Neural cell (in vitro differentiated cells): Measurements from ENCODE around the gene UCP1. TPM values are rescaled to one million over a fixed set of nuclear protein-coding genes. Genes with fewer than 3 reads are reported as not detected.

Experiments
- H2AFZ ChIP-seq: fragments of 200-600, 300-800 bp; sonication (generic), shearing (Covaris generic); 2 replicates; pipeline ENCODE4 v1.6.0; 2014; ENCODE audit warnings: low read depth, mild to moderate bottlenecking, antibody characterized with exemption, low read length, moderate library complexity
- H3F3A ChIP-seq: fragments of 200-600 bp; shearing (Covaris generic); 2 replicates; pipeline ENCODE4 v1.6.1; 2016; ENCODE audit warnings: mild to moderate bottlenecking, moderate library complexity, mixed read lengths, antibody characterized with exemption, low read length; ENCODE audit not compliant: insufficient read depth, poor library complexity, severe bottlenecking
- H3K27ac ChIP-seq: fragments of 200-600, 300-800 bp; sonication (generic), shearing (Covaris generic); 2 replicates; pipeline ENCODE4 v1.5.1; 2014; ENCODE audit warnings: mild to moderate bottlenecking, low read length, moderate library complexity
- H3K27me3 ChIP-seq: fragments of 300-800, 200-600 bp; sonication (generic), shearing (Covaris generic); 2 replicates; pipeline ENCODE4 v1.6.0; 2014; ENCODE audit warnings: mild to moderate bottlenecking, low read depth, low read length, moderate library complexity; ENCODE audit not compliant: insufficient read depth
- H3K36me3 ChIP-seq: fragments of 300-800, 200-600 bp; sonication (generic), shearing (Covaris generic); 2 replicates; pipeline ENCODE4 v1.5.1; 2014; ENCODE audit warnings: mild to moderate bottlenecking, antibody characterized with exemption, low read length, moderate library complexity; ENCODE audit not compliant: insufficient read depth
- H3K4me2 ChIP-seq: fragments of 300-800, 200-600 bp; sonication (generic), shearing (Covaris generic); 2 replicates; pipeline ENCODE4 v1.6.0; 2014; ENCODE audit warnings: mild to moderate bottlenecking, low read length
- H3K4me3 ChIP-seq: fragments of 300-800, 200-600 bp; sonication (generic), shearing (Covaris generic); 2 replicates; pipeline ENCODE4 v1.5.1; 2014; ENCODE audit warnings: mild to moderate bottlenecking, low read length, moderate library complexity
- H3K79me2 ChIP-seq: fragments of 200-600 bp; shearing (Covaris generic); replicated peaks from 2 replicates; pipeline ENCODE4 v1.6.0; 2014; ENCODE audit warnings: mild to moderate bottlenecking, low read length, moderate library complexity; ENCODE audit not compliant: insufficient read depth
- H3K9ac ChIP-seq: fragments of 300-800, 200-600 bp; sonication (generic), shearing (Covaris generic); 2 replicates; pipeline ENCODE4 v1.6.1; 2016; ENCODE audit warnings: mild to moderate bottlenecking, low read length, mixed read lengths
- H3K9me2 ChIP-seq: fragments of 200-600 bp; shearing (Covaris generic); 2 replicates; pipeline ENCODE4 v1.6.1; 2016; ENCODE audit warnings: mild to moderate bottlenecking, low read length, mixed read lengths; ENCODE audit not compliant: insufficient read depth
- H3K9me3 ChIP-seq: fragments of 200-600, 300-800 bp; sonication (generic), shearing (Covaris generic); 2 replicates; pipeline ENCODE4 v1.6.1; 2016; ENCODE audit warnings: mild to moderate bottlenecking, mixed run types, low read length, moderate library complexity, mixed read lengths
- H4K20me1 ChIP-seq: fragments of 200-600 bp; shearing (Covaris generic); 2 replicates; pipeline ENCODE4 v1.6.1; 2016; ENCODE audit warnings: mild to moderate bottlenecking, mixed run types; ENCODE audit not compliant: insufficient read depth
- CTCF ChIP-seq: fragments of 450-650 bp; IDR thresholded peaks from 2 replicates; pipeline ENCODE4 v1.5.1; 2014; ENCODE audit warnings: antibody characterized with exemption, mild to moderate bottlenecking, moderate library complexity; ENCODE audit not compliant: poor library complexity, severe bottlenecking
- EP300 ChIP-seq: fragments of 450-650 bp; conservative IDR thresholded peaks from 2 replicates; pipeline ENCODE4 v1.6.1; 2014; ENCODE audit warnings: antibody characterized with exemption, mild to moderate bottlenecking, moderate library complexity; ENCODE audit not compliant: poor library complexity, severe bottlenecking
- EZH2 ChIP-seq: fragments of 200-600, 300-800 bp; shearing (Covaris generic), sonication (generic); IDR thresholded peaks from 2 replicates; pipeline ENCODE4 v1.6.1; 2014; ENCODE audit warnings: antibody characterized with exemption, low read length, borderline replicate concordance, mild to moderate bottlenecking; ENCODE audit not compliant: insufficient read depth, poor library complexity, severe bottlenecking
- MXI1 ChIP-seq: fragments of 450-650 bp; conservative IDR thresholded peaks from 2 replicates; pipeline ENCODE4 v1.6.1; 2014; ENCODE audit warnings: antibody characterized with exemption, mild to moderate bottlenecking; ENCODE audit not compliant: poor library complexity, severe bottlenecking
- POLR2AphosphoS5 ChIP-seq: IDR thresholded peaks from 2 replicates; pipeline ENCODE4 v1.6.1; 2012
- RAD21 ChIP-seq: fragments of 450-650 bp; conservative IDR thresholded peaks from 2 replicates; pipeline ENCODE4 v1.6.1; 2014; ENCODE audit warnings: antibody characterized with exemption, mild to moderate bottlenecking, moderate library complexity
- SMC3 ChIP-seq: fragments of 450-650 bp; conservative IDR thresholded peaks from 2 replicates; pipeline ENCODE4 v1.6.1; 2014; ENCODE audit warnings: antibody characterized with exemption, mild to moderate bottlenecking, moderate library complexity; ENCODE audit not compliant: poor library complexity
- TAF1 ChIP-seq: IDR thresholded peaks from 2 replicates; pipeline ENCODE4 v1.6.1; 2012; ENCODE audit warnings: low read depth
- polyA plus RNA-seq: library from polyadenylated mRNA; depleted of rRNA; stranded (reverse); fragments of >200 nt; gene quantifications from 2 replicates; pipeline ENCODE4 v1.2.3, GENCODE V29; 2014
- TF ChIP-seq, protein P1 (sequence below): IDR thresholded peaks from 2 replicates; pipeline ENCODE4 v1.6.1; 2012; ENCODE audit warnings: borderline replicate concordance

Gene UCP1
- polyA plus RNA-seq, 1 donor from 2014 or later, result not detected

- no peaks in the 10 kb centered on the region for H3K36me3 ChIP-seq
- no peak overlapping the region for H3K4me2 ChIP-seq
- H3K27ac ChIP-seq, result no peak overlapping the region
- H3F3A ChIP-seq, result no peaks in the 10 kb centered on the region
- no peak overlapping the region for H3K4me3 ChIP-seq
- no peak overlapping the region for H3K9ac ChIP-seq
- TF ChIP-seq CTCF, result peak; percentile 15
- TF ChIP-seq, protein P1, sequence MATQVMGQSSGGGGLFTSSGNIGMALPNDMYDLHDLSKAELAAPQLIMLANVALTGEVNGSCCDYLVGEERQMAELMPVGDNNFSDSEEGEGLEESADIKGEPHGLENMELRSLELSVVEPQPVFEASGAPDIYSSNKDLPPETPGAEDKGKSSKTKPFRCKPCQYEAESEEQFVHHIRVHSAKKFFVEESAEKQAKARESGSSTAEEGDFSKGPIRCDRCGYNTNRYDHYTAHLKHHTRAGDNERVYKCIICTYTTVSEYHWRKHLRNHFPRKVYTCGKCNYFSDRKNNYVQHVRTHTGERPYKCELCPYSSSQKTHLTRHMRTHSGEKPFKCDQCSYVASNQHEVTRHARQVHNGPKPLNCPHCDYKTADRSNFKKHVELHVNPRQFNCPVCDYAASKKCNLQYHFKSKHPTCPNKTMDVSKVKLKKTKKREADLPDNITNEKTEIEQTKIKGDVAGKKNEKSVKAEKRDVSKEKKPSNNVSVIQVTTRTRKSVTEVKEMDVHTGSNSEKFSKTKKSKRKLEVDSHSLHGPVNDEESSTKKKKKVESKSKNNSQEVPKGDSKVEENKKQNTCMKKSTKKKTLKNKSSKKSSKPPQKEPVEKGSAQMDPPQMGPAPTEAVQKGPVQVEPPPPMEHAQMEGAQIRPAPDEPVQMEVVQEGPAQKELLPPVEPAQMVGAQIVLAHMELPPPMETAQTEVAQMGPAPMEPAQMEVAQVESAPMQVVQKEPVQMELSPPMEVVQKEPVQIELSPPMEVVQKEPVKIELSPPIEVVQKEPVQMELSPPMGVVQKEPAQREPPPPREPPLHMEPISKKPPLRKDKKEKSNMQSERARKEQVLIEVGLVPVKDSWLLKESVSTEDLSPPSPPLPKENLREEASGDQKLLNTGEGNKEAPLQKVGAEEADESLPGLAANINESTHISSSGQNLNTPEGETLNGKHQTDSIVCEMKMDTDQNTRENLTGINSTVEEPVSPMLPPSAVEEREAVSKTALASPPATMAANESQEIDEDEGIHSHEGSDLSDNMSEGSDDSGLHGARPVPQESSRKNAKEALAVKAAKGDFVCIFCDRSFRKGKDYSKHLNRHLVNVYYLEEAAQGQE, result no peak
- TF ChIP-seq RAD21, result peak; percentile 9
- no peak for TF ChIP-seq POLR2AphosphoS5
- H3K9me3 ChIP-seq, result no peaks in the 10 kb centered on the region
- H3K9me2 ChIP-seq, result no peaks in the 10 kb centered on the region
- H3K79me2 ChIP-seq, result no peaks in the 10 kb centered on the region
- H2AFZ ChIP-seq, result no peak overlapping the region
- H4K20me1 ChIP-seq, result no peaks in the 10 kb centered on the region
- no peaks in the 10 kb centered on the region for H3K27me3 ChIP-seq
These were observed 26.3 kb upstream of the UCP1 start for GRCh38 chr4:140595065-140595464.

DNA sequence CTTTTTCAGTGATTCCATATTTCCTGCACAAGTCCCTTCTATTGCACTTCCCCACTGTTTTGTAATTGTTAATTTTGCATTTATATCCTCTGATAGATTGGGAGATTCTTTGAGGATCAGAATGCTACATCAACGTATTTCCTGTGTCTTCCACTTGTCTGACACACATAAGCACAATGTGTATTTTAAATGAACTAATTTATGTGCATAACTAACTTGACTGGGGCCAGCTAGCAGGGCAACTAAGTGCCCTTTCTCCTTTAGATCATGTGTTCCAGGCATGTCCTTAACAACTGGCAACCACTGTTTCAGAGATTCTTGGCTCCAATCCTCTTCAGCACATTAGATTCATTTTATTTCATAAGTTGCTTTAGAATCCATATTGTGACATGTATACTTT, 15.7 kb upstream of the UCP1 start:
- H4K20me1 ChIP-seq, result no peaks in the 10 kb centered on the region
- no peaks in the 10 kb centered on the region for H3K9me2 ChIP-seq
- no peaks in the 10 kb centered on the region for H3K9me3 ChIP-seq
- H3K4me3 ChIP-seq, result no peak overlapping the region
- no peaks in the 10 kb centered on the region for H3K27me3 ChIP-seq
- no peaks in the 10 kb centered on the region for H3K36me3 ChIP-seq
- no peak overlapping the region for H3K9ac ChIP-seq
- H3K79me2 ChIP-seq, result no peaks in the 10 kb centered on the region
- H3K4me2 ChIP-seq, result no peak overlapping the region
- H2AFZ ChIP-seq, result no peak overlapping the region
- no peak overlapping the region for H3K27ac ChIP-seq
- TF ChIP-seq RAD21 (no peak), TAF1 (no peak), SMC3 (no peak)
- H3F3A ChIP-seq, result no peaks in the 10 kb centered on the region

GRCh38 chr4:140581078-140581477, 12.3 kb upstream of the UCP1 start:
- Histone ChIP-seq H3K36me3 (no peaks in the 10 kb centered on the region), H3K27me3 (no peaks in the 10 kb centered on the region), H3K27ac (no peak overlapping the region), H3K4me2 (no peak overlapping the region), H4K20me1 (no peaks in the 10 kb centered on the region), H3K9me3 (no peaks in the 10 kb centered on the region), H3K9ac (no peak overlapping the region), H2AFZ (no peak overlapping the region), H3K4me3 (no peak overlapping the region), H3K9me2 (no peaks in the 10 kb centered on the region), H3K79me2 (no peaks in the 10 kb centered on the region), H3F3A (no peaks in the 10 kb centered on the region)
- TF ChIP-seq, protein P1, result no peak
- TF ChIP-seq EZH2 (no peak), MXI1 (no peak), RAD21 (no peak), EP300 (no peak), POLR2AphosphoS5 (no peak), TAF1 (no peak), SMC3 (no peak), CTCF (no peak)
